MCF 10A (cell line): Measurements from ENCODE around the gene PTGFRN. TPM values are rescaled to one million over a fixed set of nuclear protein-coding genes. Genes with fewer than 3 reads are reported as not detected.
A peak's percentile ranks its signal among the peaks of the same experiment; 100 is the strongest.

Source experiments
- BruUV-seq: library from RNA; stranded (reverse); fragments of 400-500 nt; replicated peaks from 2 replicates; lab custom pipeline; 2021; lab: Mats Ljungman, UMichigan
- CTCF ChIA-PET: fragments of 300-600 bp; sonication (Branson Sonifier 250); formaldehyde crosslinking; extraction: SDS; loops from one replicate; lab custom pipeline; 2021; ENCODE audit warnings: antibody characterized with exemption, inconsistent platforms; lab: Yijun Ruan, JAX
- POLR2A ChIA-PET: fragments of 300-600, 350-650 bp; sonication (Branson Sonifier 250); formaldehyde crosslinking; extraction: SDS; loops from one replicate; lab custom pipeline; 2020; ENCODE audit warnings: antibody characterized with exemption, inconsistent platforms; lab: Yijun Ruan, JAX
- DNase-seq: peaks from one replicate; pipeline ENCODE4 v3.0.0-alpha.2; 2018; ENCODE audit not compliant: unreplicated experiment
- H3K27ac Mint-ChIP-seq: one replicate; pipeline ENCODE4 v1.8.0; 2022; ENCODE audit warnings: mild to moderate bottlenecking, low read depth, mixed read lengths; ENCODE audit not compliant: unreplicated experiment
- H3K27me3 Mint-ChIP-seq: one replicate; pipeline ENCODE4 v1.8.0; 2022; ENCODE audit warnings: mixed read lengths; ENCODE audit not compliant: insufficient read depth, unreplicated experiment
- H3K36me3 Mint-ChIP-seq: one replicate; pipeline ENCODE4 v1.8.0; 2022; ENCODE audit warnings: mild to moderate bottlenecking, moderate library complexity, mixed read lengths; ENCODE audit not compliant: insufficient read depth, unreplicated experiment
- H3K4me1 Mint-ChIP-seq: one replicate; pipeline ENCODE4 v1.8.0; 2022; ENCODE audit warnings: mixed read lengths; ENCODE audit not compliant: insufficient read depth, unreplicated experiment
- H3K4me3 Mint-ChIP-seq: one replicate; pipeline ENCODE4 v1.8.0; 2022; ENCODE audit warnings: mild to moderate bottlenecking, moderate library complexity, mixed read lengths; ENCODE audit not compliant: unreplicated experiment
- H3K9me3 Mint-ChIP-seq: one replicate; pipeline ENCODE4 v1.8.0; 2022; ENCODE audit warnings: mixed read lengths; ENCODE audit not compliant: unreplicated experiment
- intact Hi-C: fragments of 100-400 bp; cut with micrococcal nuclease; formaldehyde crosslinking; loops from 2 replicates; pipeline ENCODE4 v1.14.1; 2022
- total RNA-seq: library from RNA; stranded (reverse); gene quantifications from 2 replicates; pipeline ENCODE4 v1.2.3, GENCODE V29; 2022
- TF ChIP-seq, protein P1 (sequence below): fragments of 200-600 bp; IDR thresholded peaks from one replicate; pipeline ENCODE4 v1.8.0; 2022; ENCODE audit warnings: antibody characterized with exemption, mild to moderate bottlenecking; ENCODE audit not compliant: unreplicated experiment

PTGFRN gene
- total RNA-seq, 1 experiment from 2014 or later: 45.2 TPM

DNA sequence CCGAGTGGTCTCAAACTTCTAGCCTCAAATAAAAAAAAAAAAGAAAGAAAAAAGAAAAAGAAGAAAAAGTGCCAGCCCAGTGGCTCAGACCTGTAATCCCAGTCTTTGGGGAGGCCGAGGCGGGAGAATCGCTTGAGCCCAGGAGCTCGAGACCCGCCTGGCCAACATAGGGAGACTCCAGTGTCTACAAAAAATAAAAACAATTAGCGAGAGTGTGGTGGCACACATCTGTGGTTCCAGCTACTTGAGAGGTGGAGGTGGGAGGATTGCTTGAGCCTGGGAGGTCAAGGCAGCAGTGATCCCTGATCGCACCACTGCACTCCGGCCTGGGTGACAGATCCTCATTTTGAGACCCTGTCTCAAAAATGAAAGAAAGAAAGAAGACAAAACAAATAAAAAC lies 1.4 kb upstream of the PTGFRN start:
- Mint-ChIP-seq H3K4me3 (no peak overlapping the region), H3K27ac (no peak overlapping the region), H3K9me3 (no peaks in the 10 kb centered on the region), H3K36me3 (no peaks in the 10 kb centered on the region), H3K27me3 (no peaks in the 10 kb centered on the region), H3K4me1 (peaks cover 10% of the 10 kb centered on the region)
- no peak for DNase-seq
- TF ChIP-seq, protein P1, sequence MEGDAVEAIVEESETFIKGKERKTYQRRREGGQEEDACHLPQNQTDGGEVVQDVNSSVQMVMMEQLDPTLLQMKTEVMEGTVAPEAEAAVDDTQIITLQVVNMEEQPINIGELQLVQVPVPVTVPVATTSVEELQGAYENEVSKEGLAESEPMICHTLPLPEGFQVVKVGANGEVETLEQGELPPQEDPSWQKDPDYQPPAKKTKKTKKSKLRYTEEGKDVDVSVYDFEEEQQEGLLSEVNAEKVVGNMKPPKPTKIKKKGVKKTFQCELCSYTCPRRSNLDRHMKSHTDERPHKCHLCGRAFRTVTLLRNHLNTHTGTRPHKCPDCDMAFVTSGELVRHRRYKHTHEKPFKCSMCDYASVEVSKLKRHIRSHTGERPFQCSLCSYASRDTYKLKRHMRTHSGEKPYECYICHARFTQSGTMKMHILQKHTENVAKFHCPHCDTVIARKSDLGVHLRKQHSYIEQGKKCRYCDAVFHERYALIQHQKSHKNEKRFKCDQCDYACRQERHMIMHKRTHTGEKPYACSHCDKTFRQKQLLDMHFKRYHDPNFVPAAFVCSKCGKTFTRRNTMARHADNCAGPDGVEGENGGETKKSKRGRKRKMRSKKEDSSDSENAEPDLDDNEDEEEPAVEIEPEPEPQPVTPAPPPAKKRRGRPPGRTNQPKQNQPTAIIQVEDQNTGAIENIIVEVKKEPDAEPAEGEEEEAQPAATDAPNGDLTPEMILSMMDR: no peak
- CTCF ChIA-PET: no interaction called here
- BruUV-seq: no TSS peak
- POLR2A ChIA-PET: interaction anchor here (4.0 kb wide), 1 partner anchor 30 kb away, joined by 24 read pairs; no protein-coding TSS in a partner anchor
- intact Hi-C loops: no loop called here

DNA sequence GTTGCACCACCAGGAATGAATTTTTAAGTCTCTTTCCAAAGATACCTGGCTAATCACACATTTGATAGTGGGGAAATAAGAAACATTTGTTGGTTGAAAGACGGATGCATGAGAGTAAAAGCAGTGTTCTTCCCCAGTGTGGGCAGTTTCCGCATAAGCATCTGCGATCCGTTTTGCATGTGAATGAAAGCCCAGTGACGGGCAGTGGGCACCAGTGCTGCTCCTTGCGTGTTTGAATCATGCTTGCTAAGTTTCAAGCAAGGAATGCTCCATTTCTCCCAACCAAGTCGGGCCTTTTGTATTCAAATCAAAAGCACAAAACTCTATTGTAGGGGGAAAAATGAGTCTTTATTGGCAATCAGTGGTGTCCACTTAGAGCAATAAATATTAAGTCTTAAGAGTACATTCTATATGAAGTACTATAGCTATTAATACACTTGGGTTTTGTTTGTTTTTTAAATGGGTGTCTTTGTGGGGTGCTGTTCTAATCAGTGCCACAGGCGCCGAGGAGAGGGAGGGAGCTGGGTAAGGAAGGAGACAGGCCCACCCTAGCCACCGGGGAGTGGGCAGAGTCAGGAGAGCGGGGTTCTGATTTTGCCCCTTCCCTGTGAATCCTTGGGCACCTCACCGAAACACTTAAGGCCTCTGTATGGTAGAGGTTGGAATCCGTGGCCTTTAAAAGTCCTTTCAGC lies 750 bp upstream of the PTGFRN start:
- BruUV-seq: no TSS peak
- peak overlapping the region; percentile 85 for H3K27ac Mint-ChIP-seq
- POLR2A ChIA-PET: interaction anchor here (0.7 to 4.0 kb wide), 6 partner anchors 12 to 777 kb away, joined by 4 to 38 read pairs (median 22); partner anchors contain the start of gene TTF2
- H3K9me3 Mint-ChIP-seq: no peaks in the 10 kb centered on the region
- no peaks in the 10 kb centered on the region for H3K36me3 Mint-ChIP-seq
- H3K4me1 Mint-ChIP-seq: peaks cover 10% of the 10 kb centered on the region
- H3K27me3 Mint-ChIP-seq: no peaks in the 10 kb centered on the region
- intact Hi-C loops: no loop called here
- H3K4me3 Mint-ChIP-seq: no peak overlapping the region
- CTCF ChIA-PET: interaction anchor here (1.0 to 1.1 kb wide), 3 partner anchors 29 to 55 kb away, joined by 6 to 7 read pairs (median 6); no protein-coding TSS in a partner anchor
- TF ChIP-seq, protein P1: no peak
- no peak for DNase-seq

DNA sequence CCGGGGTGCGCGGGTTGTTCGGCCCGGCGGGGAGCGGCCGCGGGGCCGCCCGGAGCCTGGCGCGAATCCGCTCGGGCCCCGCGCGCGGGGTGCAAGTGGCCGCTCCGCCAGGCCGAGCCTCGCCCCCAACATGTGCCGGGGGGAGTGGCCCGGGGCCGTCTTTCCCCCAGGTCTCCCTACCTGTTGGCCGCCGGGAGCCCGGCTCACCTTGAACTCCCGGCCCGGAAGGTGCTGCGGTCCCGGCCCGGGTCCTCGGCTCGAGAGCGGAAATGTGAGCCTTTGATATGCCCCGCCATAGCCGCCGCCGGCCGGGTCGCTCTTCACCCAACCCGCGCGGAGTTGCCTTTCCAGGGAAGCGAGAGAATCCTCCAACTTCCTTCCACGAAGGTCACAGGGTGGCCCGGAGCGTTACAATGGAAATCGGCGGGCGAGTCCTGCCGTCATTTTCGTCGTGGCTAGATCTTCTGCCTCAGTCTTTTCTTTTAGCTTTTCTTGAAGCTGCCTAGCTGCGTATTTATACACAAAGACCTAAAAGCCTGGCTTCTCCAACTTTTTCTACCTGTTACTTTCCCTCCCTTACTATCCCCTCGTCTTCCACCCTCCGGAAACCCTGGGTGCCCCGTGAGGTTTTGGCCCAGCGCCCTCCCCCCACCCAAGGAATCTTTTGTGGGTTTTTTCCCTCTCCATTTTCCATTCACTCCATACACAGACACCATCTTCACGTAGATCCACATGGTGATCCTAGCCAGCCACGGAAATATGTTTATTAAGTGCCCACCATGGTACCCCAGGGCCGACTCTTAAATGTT lies 867 bp downstream of the PTGFRN start:
- TF ChIP-seq, protein P1: no peak
- POLR2A ChIA-PET: interaction anchor here (0.7 to 4.0 kb wide), 13 partner anchors 10 to 379 kb away, joined by 3 to 38 read pairs (median 5); partner anchors contain the start of gene TTF2
- peaks cover 19% of the 10 kb centered on the region for H3K4me1 Mint-ChIP-seq
- H3K27me3 Mint-ChIP-seq: no peaks in the 10 kb centered on the region
- H3K9me3 Mint-ChIP-seq: no peaks in the 10 kb centered on the region
- TSS peak; percentile 26 for BruUV-seq
- H3K27ac Mint-ChIP-seq: peak overlapping the region; percentile 85
- intact Hi-C loops: loop anchor here (5.0 to 10.0 kb wide), 2 partner anchors 144 to 338 kb away; partner anchors contain the start of gene CD58
- no peak overlapping the region for H3K4me3 Mint-ChIP-seq
- H3K36me3 Mint-ChIP-seq: no peaks in the 10 kb centered on the region
- CTCF ChIA-PET: interaction anchor here (0.6 to 2.2 kb wide), 10 partner anchors 29 to 186 kb away, joined by 3 to 8 read pairs (median 3); no protein-coding TSS in a partner anchor
- DNase-seq: peak; percentile 48

DNA sequence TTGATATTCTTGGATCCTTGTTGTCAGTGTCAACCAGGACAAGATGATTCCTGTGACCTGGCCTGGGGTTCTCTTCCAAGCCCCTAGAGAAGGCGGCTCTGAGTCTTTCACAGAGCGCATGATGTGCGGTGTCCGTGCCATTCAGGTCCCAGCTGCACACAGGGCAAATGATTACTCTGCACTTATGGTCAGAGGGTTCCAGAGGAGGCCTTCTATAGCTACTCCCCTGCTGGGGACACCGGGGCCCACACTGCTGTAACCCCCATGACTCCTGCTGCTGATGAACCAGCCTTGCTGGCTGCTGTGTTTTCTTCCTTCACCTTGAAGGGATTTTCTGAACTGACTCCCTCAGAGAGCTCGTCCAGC lies 1.5 kb downstream of the PTGFRN start:
- DNase-seq: no peak
- CTCF ChIA-PET: interaction anchor here (0.6 to 2.2 kb wide), 10 partner anchors 8 to 187 kb away, joined by 3 to 8 read pairs (median 3); no protein-coding TSS in a partner anchor
- intact Hi-C loops: loop anchor here (5.0 to 10.0 kb wide), 2 partner anchors 144 to 339 kb away; partner anchors contain the start of gene CD58
- no peak overlapping the region for H3K27ac Mint-ChIP-seq
- no peaks in the 10 kb centered on the region for H3K36me3 Mint-ChIP-seq
- no peaks in the 10 kb centered on the region for H3K27me3 Mint-ChIP-seq
- H3K4me1 Mint-ChIP-seq: peaks cover 25% of the 10 kb centered on the region
- TF ChIP-seq, protein P1: no peak
- BruUV-seq: no TSS peak
- no peaks in the 10 kb centered on the region for H3K9me3 Mint-ChIP-seq
- POLR2A ChIA-PET: interaction anchor here (0.6 to 4.0 kb wide), 14 partner anchors 9 to 378 kb away, joined by 3 to 38 read pairs (median 5); partner anchors contain the start of gene TTF2
- no peak overlapping the region for H3K4me3 Mint-ChIP-seq
